Suprapubic skin (tissue), 4 donors: Measurements from ENCODE around the gene FEM1A.

ENCODE experiments used
- EP300 ChIP-seq: sonication (generic); formaldehyde crosslinking; IDR thresholded peaks from one replicate; pipeline ENCODE4 v1.6.1; 2017; ENCODE audit warnings: antibody characterized with exemption
- POLR2A ChIP-seq, 2 donors: fragments of 450-650 bp; IDR thresholded peaks; one replicate each; pipeline ENCODE4 v1.6.1; 2017; ENCODE audit warnings: antibody characterized with exemption in 2 of 2, mild to moderate bottlenecking in 2 of 2, moderate library complexity in 2 of 2
- POLR2AphosphoS5 ChIP-seq, 3 donors: sonication (generic); formaldehyde crosslinking; IDR thresholded peaks; one replicate each; pipeline ENCODE4 v1.6.1; 2017; ENCODE audit warnings: antibody characterized with exemption in 3 of 3
- TF ChIP-seq, protein P1 (sequence below), 2 donors: fragments of 200-600 bp in 1 of 2; fragments of 450-650 bp in 1 of 2; sonication (generic) in 1 of 2; IDR thresholded peaks; one replicate each; pipeline ENCODE4 v1.5.1; 2016 to 2019; ENCODE audit warnings: antibody characterized with exemption in 2 of 2, mild to moderate bottlenecking in 1 of 2, moderate library complexity in 1 of 2

DNA sequence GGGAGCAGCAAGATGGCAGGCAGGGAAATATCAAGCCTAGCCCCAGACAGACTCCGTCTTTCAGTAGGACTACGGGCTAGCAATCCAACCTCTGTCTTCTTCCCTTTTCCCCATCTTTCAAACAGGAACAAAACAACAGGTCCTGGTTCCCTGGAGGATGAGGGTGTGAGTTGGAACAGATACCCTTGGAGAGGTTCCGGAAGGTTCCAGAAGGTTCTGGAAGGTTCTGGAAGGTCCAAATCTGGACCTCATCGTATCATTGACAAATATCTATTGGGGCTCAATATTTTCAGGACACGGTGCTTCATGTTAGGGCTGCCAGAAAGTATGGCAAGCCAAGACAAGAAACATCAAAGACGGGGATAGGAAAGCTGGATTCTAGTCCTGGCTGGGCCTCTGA, 28.5 kb upstream of the FEM1A start:
- TF ChIP-seq, protein P1, sequence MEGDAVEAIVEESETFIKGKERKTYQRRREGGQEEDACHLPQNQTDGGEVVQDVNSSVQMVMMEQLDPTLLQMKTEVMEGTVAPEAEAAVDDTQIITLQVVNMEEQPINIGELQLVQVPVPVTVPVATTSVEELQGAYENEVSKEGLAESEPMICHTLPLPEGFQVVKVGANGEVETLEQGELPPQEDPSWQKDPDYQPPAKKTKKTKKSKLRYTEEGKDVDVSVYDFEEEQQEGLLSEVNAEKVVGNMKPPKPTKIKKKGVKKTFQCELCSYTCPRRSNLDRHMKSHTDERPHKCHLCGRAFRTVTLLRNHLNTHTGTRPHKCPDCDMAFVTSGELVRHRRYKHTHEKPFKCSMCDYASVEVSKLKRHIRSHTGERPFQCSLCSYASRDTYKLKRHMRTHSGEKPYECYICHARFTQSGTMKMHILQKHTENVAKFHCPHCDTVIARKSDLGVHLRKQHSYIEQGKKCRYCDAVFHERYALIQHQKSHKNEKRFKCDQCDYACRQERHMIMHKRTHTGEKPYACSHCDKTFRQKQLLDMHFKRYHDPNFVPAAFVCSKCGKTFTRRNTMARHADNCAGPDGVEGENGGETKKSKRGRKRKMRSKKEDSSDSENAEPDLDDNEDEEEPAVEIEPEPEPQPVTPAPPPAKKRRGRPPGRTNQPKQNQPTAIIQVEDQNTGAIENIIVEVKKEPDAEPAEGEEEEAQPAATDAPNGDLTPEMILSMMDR (IDR thresholded peaks at IDR 0.05) = no peak
- TF ChIP-seq POLR2AphosphoS5 (IDR thresholded peaks at IDR 0.05) = no peak
- no peak for TF ChIP-seq EP300
- TF ChIP-seq POLR2A (IDR thresholded peaks at IDR 0.05) = no peak
